GM19099 (cell line): ENCODE measurements around the gene DICER1.

Source experiments
- POLR2A ChIP-seq: IDR thresholded peaks from 3 replicates; pipeline ENCODE4 v1.6.1; 2011; ENCODE audit warnings: low read depth; ENCODE audit not compliant: insufficient read length; ENCODE audit errors: extremely low read depth

DICER1 gene

DNA sequence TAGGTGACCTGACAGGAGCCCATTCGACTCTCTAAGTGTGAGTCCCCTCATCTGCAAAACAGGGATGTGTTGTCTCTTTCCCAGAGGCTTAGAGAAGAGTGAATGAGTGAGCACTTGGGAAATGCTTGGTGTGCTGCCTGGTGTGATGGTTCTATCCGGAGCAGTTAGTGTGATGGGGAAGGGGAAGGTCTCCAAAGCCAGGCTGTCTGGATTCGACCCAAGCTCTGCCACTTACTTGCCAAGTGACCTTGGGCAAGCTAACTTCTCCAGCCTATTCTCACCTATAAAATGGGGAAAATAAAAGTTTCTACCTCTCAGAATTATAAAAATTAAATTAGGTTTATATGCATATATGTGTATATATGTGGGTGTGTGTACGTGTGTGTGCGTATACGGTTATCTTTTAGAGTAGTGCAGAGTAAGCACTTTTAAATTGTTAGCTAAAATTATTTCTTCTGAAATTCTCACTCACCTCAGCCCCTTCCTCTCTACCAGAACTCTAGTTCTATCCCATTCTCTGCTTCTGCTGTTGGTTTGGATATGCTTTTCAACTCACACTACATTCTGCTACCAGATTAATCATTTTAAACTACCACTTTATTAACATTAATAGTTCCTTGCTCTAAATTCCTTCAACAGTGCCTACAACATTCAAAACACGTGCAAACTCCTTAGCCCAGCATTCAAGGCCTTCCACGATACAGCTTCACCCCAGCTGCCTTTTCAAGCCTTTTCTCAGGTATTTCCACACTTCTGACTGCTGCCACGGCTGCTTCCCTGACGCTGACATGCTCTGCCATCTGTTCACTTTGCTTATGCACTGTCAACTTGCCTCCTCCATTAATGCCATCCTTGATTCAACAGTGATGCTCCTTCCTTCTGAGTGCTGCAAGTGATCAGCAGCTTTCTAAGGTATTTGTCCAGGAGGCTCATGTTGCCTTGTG is 55.3 kb downstream of the DICER1 start:
- TF ChIP-seq POLR2A, result no peak

DNA sequence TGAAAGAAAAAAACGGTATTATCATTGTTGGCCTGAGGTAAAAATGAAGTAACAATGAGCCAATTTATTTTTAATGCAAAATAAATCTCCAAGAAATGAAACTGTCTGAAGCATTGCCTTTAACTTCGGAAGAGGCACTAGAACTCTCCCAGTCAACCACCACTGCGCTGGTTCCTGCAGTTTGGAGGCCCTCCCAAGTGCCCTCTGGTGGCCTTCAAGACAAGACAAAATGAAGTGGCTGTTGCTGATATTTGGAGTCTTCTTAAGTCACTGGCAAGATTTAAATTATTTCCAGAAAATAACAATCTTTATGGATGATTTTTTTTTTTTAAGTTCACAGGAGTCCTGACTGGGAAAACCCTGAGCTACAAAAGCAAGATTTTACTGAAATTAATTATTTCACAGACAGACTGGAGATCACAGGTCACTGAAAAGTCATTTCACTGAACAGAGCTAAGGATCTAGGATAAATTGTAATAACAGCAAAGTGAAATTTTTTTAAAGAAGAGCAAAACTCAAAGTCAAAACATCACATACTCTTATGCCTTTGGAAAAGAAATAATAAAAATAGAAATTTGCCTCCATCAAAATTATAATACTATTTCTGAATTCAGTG is 58.2 kb downstream of the DICER1 start:
- TF ChIP-seq POLR2A, result no peak

- TF ChIP-seq POLR2A, result no peak
These were observed 59.9 kb downstream of the DICER1 start for GRCh38 chr14:95097385-95097784.

GRCh38 chr14:95096476-95096875 is 60.9 kb downstream of the DICER1 start:
- TF ChIP-seq POLR2A, result no peak

GRCh38 chr14:95095996-95096395 is 61.3 kb downstream of the DICER1 start:
- no peak for TF ChIP-seq POLR2A

DNA sequence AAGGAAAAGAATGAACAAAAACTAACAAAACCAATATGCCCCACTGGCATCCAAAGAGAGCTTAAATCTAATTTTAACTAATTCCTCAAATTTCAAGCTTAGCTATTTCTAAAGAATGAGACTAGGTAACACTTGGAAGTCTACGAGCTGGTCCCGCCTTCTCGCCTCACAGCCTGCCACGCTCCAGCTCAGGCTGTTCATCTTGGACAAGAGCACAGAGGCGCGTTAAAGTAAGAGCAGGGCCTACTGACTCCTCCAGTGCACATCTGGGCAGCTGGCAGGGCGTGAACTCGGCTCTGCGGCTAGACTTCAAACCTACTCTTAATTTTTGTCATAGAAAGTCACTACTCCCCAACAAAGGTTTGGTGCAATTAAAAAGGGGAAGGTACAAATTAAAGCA is 64.6 kb downstream of the DICER1 start:
- no peak for TF ChIP-seq POLR2A

DNA sequence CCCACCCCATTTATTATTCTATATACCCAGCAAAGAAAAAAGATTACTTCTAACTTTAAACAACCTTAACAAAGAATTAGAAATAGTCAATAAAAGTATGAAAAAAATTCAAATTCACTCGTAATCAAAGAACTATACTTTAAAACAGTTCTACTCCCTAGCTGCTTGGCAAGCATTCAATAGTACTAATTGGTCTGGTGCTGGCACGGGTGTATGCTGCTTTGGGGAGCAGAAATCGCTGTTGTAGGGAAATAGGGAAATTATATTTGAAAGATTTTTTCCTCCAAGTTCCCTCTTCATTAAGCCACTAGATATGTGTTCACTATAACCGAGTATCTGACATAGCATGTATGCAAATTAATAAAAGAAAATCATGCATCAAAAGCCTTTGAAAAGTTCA is 65.7 kb downstream of the DICER1 start:
- no peak for TF ChIP-seq POLR2A

- no peak for TF ChIP-seq POLR2A
These were observed 68.7 kb downstream of the DICER1 start for GRCh38 chr14:95088665-95089064.

- TF ChIP-seq POLR2A, result no peak
These were observed 69.7 kb downstream of the DICER1 start for GRCh38 chr14:95087619-95088018.

GRCh38 chr14:95085321-95085720 is 72.0 kb downstream of the DICER1 start:
- TF ChIP-seq POLR2A, result no peak

- TF ChIP-seq POLR2A, result no peak
These were observed 78.5 kb downstream of the DICER1 start for GRCh38 chr14:95078867-95079266.

DNA sequence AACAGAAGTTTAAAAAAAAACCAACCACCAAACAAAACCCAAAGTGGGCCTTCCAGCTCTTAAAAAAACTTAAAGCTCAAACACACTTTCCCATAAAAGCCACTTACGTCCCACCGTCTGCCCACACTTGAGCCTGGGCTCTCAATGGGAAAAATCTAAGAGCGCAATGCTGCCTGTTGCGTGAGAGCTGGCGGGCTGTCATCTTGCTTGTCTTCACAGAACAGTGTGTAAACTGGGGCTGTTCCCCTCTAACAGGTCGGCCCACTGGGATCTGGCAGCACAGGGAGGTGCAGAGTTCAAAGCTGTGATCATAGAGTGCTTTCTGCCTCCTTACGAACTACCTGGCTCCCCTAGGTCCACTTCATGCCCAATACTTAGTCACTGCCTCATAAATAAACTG is 80.0 kb downstream of the DICER1 start:
- TF ChIP-seq POLR2A, result no peak

- no peak for TF ChIP-seq POLR2A
These were observed 81.5 kb downstream of the DICER1 start for GRCh38 chr14:95075789-95076188.

DNA sequence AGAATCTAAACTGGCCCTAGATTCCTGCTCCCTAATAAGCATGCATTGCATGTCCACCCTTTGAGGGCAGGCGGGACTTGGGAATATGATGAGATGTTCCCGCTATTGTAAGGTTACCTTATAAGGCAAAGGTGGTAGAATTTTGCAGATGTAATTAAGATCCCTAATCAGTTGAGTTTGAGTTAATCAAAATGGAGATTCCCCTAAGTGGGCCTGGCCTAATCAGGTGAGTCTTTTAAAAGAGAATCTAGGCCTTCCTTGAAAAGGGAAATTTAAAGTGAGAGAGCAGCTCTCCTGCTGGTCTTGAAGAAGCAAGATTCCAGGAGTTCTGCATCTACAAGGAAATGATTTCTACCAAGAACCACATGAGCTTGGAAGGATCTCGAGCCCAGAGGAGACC is 83.4 kb downstream of the DICER1 start:
- TF ChIP-seq POLR2A, result no peak

GRCh38 chr14:95072310-95072905 is 84.9 kb downstream of the DICER1 start:
- TF ChIP-seq POLR2A, result no peak
